Fibroblast of villous mesenchyme (primary cell): ENCODE measurements around the gene GNAI3. TPM values are rescaled to one million over a fixed set of nuclear protein-coding genes. Genes with fewer than 3 reads are reported as not detected.

Source experiments
- DNase-seq: peaks from one replicate; pipeline ENCODE4 v3.0.0-alpha.2; 2010; ENCODE audit warnings: low read depth
- H3K4me3 ChIP-seq: 2 replicates; pipeline ENCODE4 v1.5.1; 2011; ENCODE audit warnings: low read depth, mild to moderate bottlenecking, low read length
- CTCF ChIP-seq: IDR thresholded peaks from 2 replicates; pipeline ENCODE4 v1.5.1; 2012; ENCODE audit warnings: low read depth, mild to moderate bottlenecking, low read length; ENCODE audit not compliant: insufficient read depth
- total RNA-seq: library from RNA; depleted of rRNA; stranded (reverse); fragments of >200 nt; gene quantifications from 2 replicates; pipeline ENCODE4 v1.2.3, GENCODE V29; 2012

The GNAI3 gene
- total RNA-seq, 1 donor: 17.3 TPM

- H3K4me3 ChIP-seq: no peak overlapping the region
- TF ChIP-seq CTCF: no peak
- no peak for DNase-seq
Observed at GRCh38 chr1:109631513-109632505, 83.4 kb downstream of the GNAI3 start.

GRCh38 chr1:109632671-109633346 lies 84.4 kb downstream of the GNAI3 start:
- no peak for TF ChIP-seq CTCF
- DNase-seq: no peak
- H3K4me3 ChIP-seq: no peak overlapping the region

- no peak for DNase-seq
- no peak overlapping the region for H3K4me3 ChIP-seq
- TF ChIP-seq CTCF: no peak
Observed at GRCh38 chr1:109634292-109634691, 85.9 kb downstream of the GNAI3 start.

GRCh38 chr1:109634771-109635750 lies 86.6 kb downstream of the GNAI3 start:
- no peak for TF ChIP-seq CTCF
- no peak for DNase-seq
- H3K4me3 ChIP-seq: no peak overlapping the region

GRCh38 chr1:109635862-109636200 lies 87.4 kb downstream of the GNAI3 start:
- no peak overlapping the region for H3K4me3 ChIP-seq
- no peak for TF ChIP-seq CTCF
- no peak for DNase-seq

GRCh38 chr1:109636201-109636952 lies 88.0 kb downstream of the GNAI3 start:
- H3K4me3 ChIP-seq: no peak overlapping the region
- TF ChIP-seq CTCF: no peak
- DNase-seq: peak; percentile 81
